Measurements from ENCODE around the gene PRKN.

GRCh38 chr6:162385980-162386379 lies 341.6 kb downstream of the PRKN start:
- TF ChIP-seq EZH2 (optimal IDR thresholded peaks at IDR 0.05; ENCODE audit: low read depth, low read length) = no peak
- no peak for TF ChIP-seq EZH2phosphoT487 (IDR thresholded peaks at IDR 0.05; ENCODE audit: low read length)
